Heart right ventricle (tissue), 16 donors: ENCODE measurements around the gene CDH8. TPM values are rescaled to one million over a fixed set of nuclear protein-coding genes. Genes with fewer than 3 reads are reported as not detected.

Experiments used
- ATAC-seq, 8 donors: fragments of 200-7000 bp; cut with Tn5 transposase; one replicate each; pipeline ENCODE4 v1.9.1; 2020; ENCODE audit warnings: mild to moderate bottlenecking in 8 of 8, moderate library complexity in 8 of 8, moderate number of reproducible peaks in 1 of 8
- DNase-seq, 2 donors: peaks; one replicate each; pipeline ENCODE4 v3.0.0-alpha.2; 2020
- H3K27ac ChIP-seq, 10 donors: fragments of 200-600 bp; sonication (generic) in 2 of 10; one replicate each; pipeline versions ENCODE4 v1.5.0 to v1.8.0; 2020 to 2022; ENCODE audit warnings: mild to moderate bottlenecking in 3 of 10
- H3K27me3 ChIP-seq, 7 donors: fragments of 200-600 bp; one replicate each; pipeline ENCODE4 v1.8.0; 2021 to 2022; ENCODE audit warnings: mild to moderate bottlenecking in 2 of 7
- H3K36me3 ChIP-seq, 9 donors: fragments of 200-600 bp; sonication (generic) in 1 of 9; one replicate each; pipeline versions ENCODE4 v1.5.0 to v1.8.0; 2020 to 2022; ENCODE audit warnings: mild to moderate bottlenecking in 2 of 9
- H3K4me1 ChIP-seq, 9 donors: fragments of 200-600 bp; sonication (generic) in 1 of 9; one replicate each; pipeline versions ENCODE4 v1.5.0 to v1.8.0; 2020 to 2022; ENCODE audit warnings: mild to moderate bottlenecking in 4 of 9
- H3K4me3 ChIP-seq, 10 donors: fragments of 200-600 bp; sonication (generic) in 2 of 10; one replicate each; pipeline versions ENCODE4 v1.5.0 to v1.8.0; 2020 to 2022; ENCODE audit warnings: mild to moderate bottlenecking in 7 of 10, moderate library complexity in 2 of 10
- H3K9me3 ChIP-seq, 11 donors: fragments of 200-600 bp in 10 of 11; sonication (generic) in 2 of 11; one replicate each; pipeline versions ENCODE4 v1.5.0 to v1.8.0; 2013 to 2022; ENCODE audit warnings: mild to moderate bottlenecking in 2 of 11, control low read depth in 1 of 11, moderate library complexity in 1 of 11
- CTCF ChIP-seq, 9 donors: fragments of 200-600 bp; sonication (generic) in 2 of 9; IDR thresholded peaks; one replicate each; pipeline versions ENCODE4 v1.5.0 to v1.8.0; 2021 to 2022; ENCODE audit warnings: antibody characterized with exemption in 9 of 9, mild to moderate bottlenecking in 5 of 9, moderate library complexity in 1 of 9
- WGBS, 2 donors: extraction: QIAGEN DNeasy Blood & Tissue Kit; methylation state at CpG; one replicate each; pipeline ENCODE4 v1.1.7; 2013; ENCODE audit warnings: inconsistent platforms in 1 of 2; 5-methylcytosine and 5-hydroxymethylcytosine counted together
- intact Hi-C, 10 donors: fragments of 100-400 bp; cut with DNase I; formaldehyde crosslinking; loops; one replicate each; pipeline versions ENCODE4 v1.11.1 to v1.14.2; 2022
- polyA plus RNA-seq, 2 donors: library from polyadenylated mRNA; stranded (reverse); fragments of 200-250 nt; gene quantifications; one replicate each; pipeline ENCODE4 v1.2.3, GENCODE V29; 2013
- total RNA-seq, 10 donors: library from RNA; stranded (reverse); fragmentation: NEBNext Ultra II Directional in 3 of 10; extraction: Animal tissue kit (Norgen Biotek cat#: 25700) in 3 of 10; gene quantifications; one replicate each; pipeline versions ENCODE4 v1.2.1 to v1.2.4, GENCODE V29; 2021 to 2023
- donor health status: Arrhythmogenic right ventricular cardiomyopathy.
- donor health status: ischemic (EF 13 %, LVEDD 7.1; RV severe dilation, severe dysfunction).
- donor health status: healthy with polysubstance abuse.
- donor health status: DM: no; HTN: yes; CAD: no.
- donor health status: DM: no; HTN: no; CAD: no.
- donor health status: ischemic (EF 25% LVEDD 6.9; RV normal size, moderate dysfunction).
- donor health status: ischemic (EF 25% LVEDD 5.7; RV mildly dilated, moderate dysfunction).
- donor health status: healthy.
- donor health status: DM: yes; HTN: yes; CAD: no.
- donor health status: Ischemic cardiomyopathy.
- donor health status: ischemic (EF 35%, LVEDD 5.7; RV mildly dilated, moderate dysfunction).
- donor health status: nonischemic (EF 11% LVEDD 7.7; RV severe dilation, severe dysfunction).
- donor health status: DM: yes; HTN: yes; CAD: no.
- donor health status: PGD.
- donor health status: ischemic (EF 29% LVEDD 5.4; RV normal size, mild dysfunction).
- donor health status: nonischemic (EF 23%, LVEDD 6.1; RV moderate dilation, normal function).

CDH8 gene
- total and polyA plus RNA-seq, 12 donors = 0.19 to 2.0 (median 0.53) TPM; not detected in 5

GRCh38 chr16:62051942-62052341 lies 15.7 kb upstream of the CDH8 start:
- 81 to 89% methylated on average over 4 of the region's 4 CpGs for WGBS, 2 donors
- no peaks in the 10 kb centered on the region for H3K4me1 ChIP-seq
- no peaks in the 10 kb centered on the region for H3K36me3 ChIP-seq
- no peaks in the 10 kb centered on the region for H3K9me3 ChIP-seq
- ATAC-seq = no peak
- no peak overlapping the region for H3K27ac ChIP-seq
- DNase-seq = no peak
- H3K27me3 ChIP-seq = peaks cover 0 to 14% (median 0%) of the 10 kb centered on the region in 7 donors
- TF ChIP-seq CTCF (IDR thresholded peaks at IDR 0.05) = no peak
- H3K4me3 ChIP-seq = no peak overlapping the region
- intact Hi-C loops = no loop called here

GRCh38 chr16:62050793-62051192 lies 14.6 kb upstream of the CDH8 start:
- TF ChIP-seq CTCF (IDR thresholded peaks at IDR 0.05) = no peak

GRCh38 chr16:62046801-62047200 lies 10.6 kb upstream of the CDH8 start:
- intact Hi-C loops = no loop called here
- H3K27ac ChIP-seq = no peak overlapping the region
- 89 to 90% methylated on average over 1 of the region's 1 CpG for WGBS, 2 donors

More at GRCh38 chr16:62050793-62051192, 14.6 kb upstream of the CDH8 start:
- peaks cover 0 to 14% (median 0%) of the 10 kb centered on the region in 7 donors for H3K27me3 ChIP-seq
- no peaks in the 10 kb centered on the region for H3K4me1 ChIP-seq
- WGBS, 2 donors = 21 to 38% methylated on average over 3 of the region's 3 CpGs
- H3K4me3 ChIP-seq = no peak overlapping the region
- H3K36me3 ChIP-seq = no peaks in the 10 kb centered on the region
- no peak overlapping the region for H3K27ac ChIP-seq
- ATAC-seq (no peak), DNase-seq (no peak)
- H3K9me3 ChIP-seq = no peaks in the 10 kb centered on the region
- intact Hi-C loops = no loop called here

DNA sequence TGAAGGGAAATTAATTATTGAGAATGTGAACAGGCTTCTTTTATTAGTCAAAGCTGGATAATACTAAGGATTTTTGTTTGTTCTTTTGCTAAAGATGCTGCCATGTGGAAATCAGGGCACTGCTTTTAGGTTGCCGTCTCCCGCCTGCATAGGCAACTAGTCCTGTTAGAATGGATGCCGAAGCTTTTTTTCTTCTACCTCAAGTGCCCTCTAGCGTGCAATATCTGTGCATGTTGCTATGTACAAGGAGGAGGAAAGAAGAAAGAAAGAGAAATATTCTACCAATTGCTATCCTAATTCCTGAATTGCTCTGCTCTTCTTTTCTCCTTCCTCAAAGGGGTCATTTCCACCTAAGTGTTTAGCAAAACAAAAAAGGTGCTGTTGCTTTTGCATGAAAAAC lies 5.2 kb upstream of the CDH8 start:
- WGBS, 2 donors = 3 to 7% methylated on average over 4 of the region's 4 CpGs
- ATAC-seq = peak in 2 of 8 donors; percentile 61 to 65

More at GRCh38 chr16:62046801-62047200, 10.6 kb upstream of the CDH8 start:
- ATAC-seq (no peak), DNase-seq (no peak)
- H3K9me3 ChIP-seq = peaks cover 0 to 4% (median 0%) of the 10 kb centered on the region in 11 donors
- no peaks in the 10 kb centered on the region for H3K4me1 ChIP-seq
- TF ChIP-seq CTCF (IDR thresholded peaks at IDR 0.05) = no peak
- no peaks in the 10 kb centered on the region for H3K36me3 ChIP-seq
- no peak overlapping the region for H3K4me3 ChIP-seq
- peaks cover 0 to 14% (median 0%) of the 10 kb centered on the region in 7 donors for H3K27me3 ChIP-seq

More for the DNA sequence above, 5.2 kb upstream of the CDH8 start:
- intact Hi-C loops = no loop called here
- Histone ChIP-seq H3K4me1 (peaks cover 0 to under 1% (median 0%) of the 10 kb centered on the region in 9 donors), H3K36me3 (no peaks in the 10 kb centered on the region), H3K27me3 (peaks cover 0 to 46% (median 21%) of the 10 kb centered on the region in 7 donors), H3K27ac (no peak overlapping the region), H3K9me3 (peaks cover 0 to 4% (median 0%) of the 10 kb centered on the region in 11 donors), H3K4me3 (no peak overlapping the region)
- peak in 6 of 9 donors; percentile 23 to 58 (median 41) for TF ChIP-seq CTCF (IDR thresholded peaks at IDR 0.05)
- DNase-seq = no peak
